DND-41 (cell line): ENCODE results near the gene SND1.

Source experiments
- ATAC-seq: fragments of 200-7000 bp; cut with Tn5 transposase; 3 replicates; pipeline ENCODE4 v1.9.1; 2021; ENCODE audit warnings: low read depth; ENCODE audit not compliant: insufficient read depth
- DNase-seq: peaks from one replicate; pipeline ENCODE4 v3.0.0-alpha.2; 2020
- H2AFZ ChIP-seq: 2 replicates; pipeline ENCODE4 v1.6.0; 2012; ENCODE audit warnings: low read depth, low read length
- H3K27ac ChIP-seq: 2 replicates; pipeline ENCODE4 v1.5.1; 2012; ENCODE audit warnings: low read length, inconsistent platforms
- H3K27me3 ChIP-seq: fragments of 200-600 bp; sonication (generic); 2 replicates; pipeline ENCODE4 v1.6.0; 2012; ENCODE audit warnings: low read length, mild to moderate bottlenecking, inconsistent platforms; ENCODE audit not compliant: insufficient read depth, poor library complexity
- H3K36me3 ChIP-seq: 2 replicates; pipeline ENCODE4 v1.5.1; 2012; ENCODE audit warnings: low read length, inconsistent platforms; ENCODE audit not compliant: insufficient read depth
- H3K4me1 ChIP-seq: 2 replicates; pipeline ENCODE4 v1.5.1; 2012; ENCODE audit warnings: mild to moderate bottlenecking, low read length; ENCODE audit not compliant: insufficient read depth
- H3K4me2 ChIP-seq: 2 replicates; pipeline ENCODE4 v1.6.0; 2012; ENCODE audit warnings: mild to moderate bottlenecking, moderate library complexity, low read length, inconsistent platforms; ENCODE audit not compliant: insufficient read depth
- H3K4me3 ChIP-seq, 2 experiments: fragments of 200-600 bp in 1 of 2; shearing (Covaris generic) in 1 of 2; 2 replicates each; pipeline ENCODE4 v1.5.1; 2012 to 2016; ENCODE audit warnings: inconsistent platforms in 2 of 2, low read length in 2 of 2, mild to moderate bottlenecking in 2 of 2, low read depth in 1 of 2, moderate library complexity in 1 of 2
- H3K79me2 ChIP-seq: 2 replicates; pipeline ENCODE4 v1.6.0; 2012; ENCODE audit warnings: low read length, inconsistent platforms; ENCODE audit not compliant: insufficient read depth
- H3K9ac ChIP-seq: 2 replicates; pipeline ENCODE4 v1.6.0; 2012; ENCODE audit warnings: low read depth, mild to moderate bottlenecking, inconsistent platforms, low read length, moderate library complexity
- H3K9me3 ChIP-seq: 2 replicates; pipeline ENCODE4 v1.5.1; 2012; ENCODE audit warnings: low read length, moderate library complexity, mild to moderate bottlenecking, inconsistent platforms; ENCODE audit not compliant: insufficient read depth, severe bottlenecking
- H4K20me1 ChIP-seq: 2 replicates; pipeline ENCODE4 v1.6.0; 2012; ENCODE audit warnings: low read length; ENCODE audit not compliant: insufficient read depth
- CTCF ChIP-seq: IDR thresholded peaks from 2 replicates; pipeline ENCODE4 v1.5.1; 2012; ENCODE audit warnings: borderline replicate concordance, low read length, moderate library complexity, mild to moderate bottlenecking; ENCODE audit not compliant: poor library complexity, severe bottlenecking; ENCODE audit errors: extremely low read depth
- EZH2 ChIP-seq: IDR thresholded peaks from 3 replicates; pipeline ENCODE4 v1.6.1; 2012; ENCODE audit warnings: borderline replicate concordance, low read depth, mild to moderate bottlenecking, moderate library complexity, low read length, inconsistent platforms; ENCODE audit not compliant: severe bottlenecking

SND1 gene

GRCh38 chr7:127690337-127690736 lies 38.3 kb downstream of the SND1 start:
- Histone ChIP-seq H3K9me3 (no peaks in the 10 kb centered on the region), H3K27ac (no peak overlapping the region), H3K4me2 (no peak overlapping the region), H3K4me1 (no peaks in the 10 kb centered on the region), H3K9ac (no peak overlapping the region), H3K27me3 (no peaks in the 10 kb centered on the region), H2AFZ (no peak overlapping the region), H3K36me3 (peaks cover 72% of the 10 kb centered on the region), H3K4me3 (no peak overlapping the region), H3K79me2 (peaks cover 30% of the 10 kb centered on the region), H4K20me1 (peaks cover 15% of the 10 kb centered on the region; the same call in 1 of the 2 replicates)
- TF ChIP-seq EZH2 (no peak), CTCF (no peak)
- no peak for ATAC-seq
- no peak for DNase-seq

- Histone ChIP-seq H3K36me3 (peaks cover 76% of the 10 kb centered on the region), H3K9ac (no peak overlapping the region), H2AFZ (no peak overlapping the region), H4K20me1 (peaks cover 13% of the 10 kb centered on the region; the same call in 1 of the 2 replicates), H3K27ac (no peak overlapping the region), H3K79me2 (peaks cover 26% of the 10 kb centered on the region), H3K4me2 (no peak overlapping the region), H3K4me1 (no peaks in the 10 kb centered on the region), H3K27me3 (no peaks in the 10 kb centered on the region), H3K9me3 (no peaks in the 10 kb centered on the region), H3K4me3 (no peak overlapping the region)
- DNase-seq (no peak), ATAC-seq (no peak)
- TF ChIP-seq CTCF = no peak
- no peak for TF ChIP-seq EZH2
Observed at GRCh38 chr7:127690806-127691205, 38.8 kb downstream of the SND1 start.

GRCh38 chr7:127692200-127692599 lies 40.2 kb downstream of the SND1 start:
- Histone ChIP-seq H3K9ac (no peak overlapping the region), H3K27ac (no peak overlapping the region), H3K4me2 (no peak overlapping the region), H3K36me3 (peaks cover 77% of the 10 kb centered on the region), H3K4me1 (no peaks in the 10 kb centered on the region), H4K20me1 (peaks cover 5% of the 10 kb centered on the region; the same call in 1 of the 2 replicates), H3K79me2 (peaks cover 20% of the 10 kb centered on the region), H3K9me3 (no peaks in the 10 kb centered on the region), H2AFZ (no peak overlapping the region), H3K4me3 (no peak overlapping the region), H3K27me3 (no peaks in the 10 kb centered on the region)
- TF ChIP-seq EZH2 = no peak
- no peak for TF ChIP-seq CTCF
- ATAC-seq = no peak
- no peak for DNase-seq

- H4K20me1 ChIP-seq = 0 out of 2 replicates have a peak, but pooled peaks cover 5% of the 10 kb centered on the region
Observed at GRCh38 chr7:127699853-127700252, 47.9 kb downstream of the SND1 start.

More at GRCh38 chr7:127699853-127700252, 47.9 kb downstream of the SND1 start:
- Histone ChIP-seq H3K27ac (no peak overlapping the region), H3K4me3 (no peak overlapping the region), H3K4me2 (no peak overlapping the region), H3K27me3 (no peaks in the 10 kb centered on the region), H3K79me2 (no peaks in the 10 kb centered on the region; the same call in 1 of the 2 replicates), H3K9me3 (no peaks in the 10 kb centered on the region), H3K9ac (no peak overlapping the region), H3K36me3 (peaks cover 94% of the 10 kb centered on the region), H2AFZ (no peak overlapping the region), H3K4me1 (no peaks in the 10 kb centered on the region)
- DNase-seq (no peak), ATAC-seq (no peak)
- TF ChIP-seq EZH2 (no peak), CTCF (no peak)
